Muscle of leg (tissue), 16 donors: ENCODE data around the gene F11. TPM values are rescaled to one million over a fixed set of nuclear protein-coding genes. Genes with fewer than 3 reads are reported as not detected.

Source experiments
- DNase-seq: peaks from one replicate; pipeline ENCODE4 v3.0.0; 2013
- H3K27ac ChIP-seq: one replicate; pipeline ENCODE4 v1.5.1; 2013; ENCODE audit warnings: mild to moderate bottlenecking, low read length, control low read depth
- H3K27me3 ChIP-seq: one replicate; pipeline ENCODE4 v1.6.1; 2013; ENCODE audit warnings: low read length; ENCODE audit not compliant: control insufficient read depth, insufficient read depth
- H3K36me3 ChIP-seq: one replicate; pipeline ENCODE4 v1.6.1; 2013; ENCODE audit warnings: low read length; ENCODE audit not compliant: control insufficient read depth, insufficient read depth
- H3K4me1 ChIP-seq: one replicate; pipeline ENCODE4 v1.6.1; 2013; ENCODE audit warnings: low read length; ENCODE audit not compliant: control insufficient read depth, insufficient read depth
- H3K4me3 ChIP-seq: one replicate; pipeline ENCODE4 v1.5.1; 2013; ENCODE audit warnings: low read length, control low read depth
- H3K9me3 ChIP-seq: replicated peaks from 2 replicates; pipeline ENCODE4 v1.6.1; 2013; ENCODE audit warnings: low read depth, low read length; ENCODE audit not compliant: control insufficient read depth
- WGBS: methylation state at CpG from one replicate; pipeline ENCODE4 v1.1.5; 2013; ENCODE audit warnings: missing lambda C conversion rate; ENCODE audit not compliant: insufficient coverage; 5-methylcytosine and 5-hydroxymethylcytosine counted together
- long read RNA-seq, 11 donors: transcript quantifications; one replicate each; lab custom pipeline, GENCODE V29; 2026
- polyA plus RNA-seq, 8 donors: library from polyadenylated mRNA; unstranded; fragments of 120-200 nt; gene quantifications; one replicate each; pipeline versions ENCODE4 v1.2.1 to v1.2.3, GENCODE V29; 2013; ENCODE audit warnings: inconsistent platforms in 1 of 8, low replicate concordance in 1 of 8; ENCODE audit not compliant: insufficient read length in 8 of 8, insufficient read depth in 1 of 8
- total RNA-seq: library from RNA; stranded (reverse); fragments of 120-200 nt; gene quantifications from one replicate; pipeline ENCODE4 v1.2.4, GENCODE V29; 2013

F11 gene
- total RNA-seq (not detected), polyA plus RNA-seq (under 1 TPM in 2 of 8 donors, not detected in 6; 0.20 to 0.41 TPM)
- long read RNA-seq, donor 1, result 0 reads
- long read RNA-seq, donor 2, result 0 reads
- long read RNA-seq, donor 3, result 0 reads
- long read RNA-seq, donor 4, result 0 reads
- long read RNA-seq, donor 5, result 0 reads
- long read RNA-seq, donor 6, result 0 reads
- long read RNA-seq, donor 7, result 0 reads
- long read RNA-seq, donor 8, result 0 reads
- long read RNA-seq, donor 9, result 0 reads
- long read RNA-seq, donor 10, result 0 reads
- long read RNA-seq, donor 11, result 0 reads

DNA sequence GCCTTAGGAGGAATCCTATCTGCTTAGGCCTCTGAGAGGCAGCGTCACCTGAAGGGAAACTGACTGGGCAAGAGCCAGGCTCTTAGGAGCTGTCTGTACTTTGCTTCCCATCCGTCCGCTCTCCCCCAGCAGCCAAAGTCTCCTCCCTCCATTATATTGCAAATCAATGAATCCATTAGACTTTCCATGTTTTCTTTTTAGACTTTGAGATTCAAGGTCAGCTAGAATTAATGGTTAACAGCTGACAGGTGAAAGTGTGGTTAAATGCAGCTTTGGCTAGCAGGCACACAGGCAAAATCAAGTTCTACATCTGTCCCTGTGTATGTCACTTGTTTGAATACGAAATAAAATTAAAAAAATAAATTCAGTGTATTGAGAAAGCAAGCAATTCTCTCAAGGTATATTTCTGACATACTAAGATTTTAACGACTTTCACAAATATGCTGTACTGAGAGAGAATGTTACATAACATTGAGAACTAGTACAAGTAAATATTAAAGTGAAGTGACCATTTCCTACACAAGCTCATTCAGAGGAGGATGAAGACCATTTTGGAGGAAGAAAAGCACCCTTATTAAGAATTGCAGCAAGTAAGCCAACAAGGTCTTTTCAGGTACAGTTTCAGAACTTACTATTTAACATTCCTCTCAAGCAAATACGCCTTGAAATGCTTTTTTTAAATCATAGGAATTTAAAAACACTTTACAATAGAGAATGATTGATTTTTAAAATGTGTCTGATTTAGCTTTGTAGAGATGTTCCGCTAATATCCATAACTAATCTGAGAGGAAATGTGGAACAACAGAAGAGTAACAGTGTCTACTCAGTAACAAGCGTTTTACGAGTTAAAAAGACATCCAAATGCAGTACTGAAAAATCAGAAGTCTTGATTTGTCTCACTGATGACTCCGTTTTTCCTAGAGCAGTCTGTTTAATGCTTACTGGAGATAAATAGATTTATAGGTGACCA is at the start of gene F11:
TSS of gene F11 (plus strand) at position 507 of the 970 bp plus-strand sequence. CDS start 948 bp downstream, outside the sequence.
- H3K27me3 ChIP-seq, result no peaks in the 10 kb centered on the region
- H3K9me3 ChIP-seq, result no peaks in the 10 kb centered on the region
- no peak within 1 kb of the TSS for H3K27ac ChIP-seq
- WGBS, result 67% methylated on average over 3 of the region's 10 CpGs
- DNase-seq, result peak; percentile 2
- H3K36me3 ChIP-seq, result no peaks in the 10 kb centered on the region
- H3K4me1 ChIP-seq, result no peaks in the 10 kb centered on the region
- H3K4me3 ChIP-seq, result no peak within 1 kb of the TSS

DNA sequence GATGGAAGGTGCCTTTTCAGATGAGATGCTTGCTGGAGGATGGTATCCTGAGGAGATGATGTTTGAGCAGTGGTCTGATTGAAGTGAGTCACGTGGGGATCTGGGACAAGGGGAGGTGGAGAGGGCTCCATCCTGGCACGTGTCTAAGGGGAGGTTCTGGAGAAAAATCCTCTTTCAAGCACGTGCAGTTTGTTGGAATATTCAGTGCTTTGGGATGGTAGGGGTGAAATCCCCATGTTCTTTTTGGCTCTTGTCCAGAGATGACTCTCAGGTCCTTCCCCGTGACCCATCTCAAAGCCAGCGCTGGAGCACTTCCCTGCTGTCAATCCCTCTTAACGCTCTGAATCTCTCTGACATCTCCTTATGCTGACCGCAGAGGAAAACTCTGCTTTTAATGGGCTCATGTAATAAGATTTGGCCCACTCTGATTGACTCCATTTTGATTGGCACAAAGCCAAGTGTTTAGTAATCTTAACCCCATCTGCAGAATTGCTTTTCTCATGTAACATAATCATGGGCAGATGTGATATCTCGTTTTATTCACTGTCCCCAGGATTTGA is 49.4 kb upstream of the F11 start:
- 45% methylated on average over 5 of the region's 8 CpGs for WGBS
- Histone ChIP-seq H3K27me3 (no peaks in the 10 kb centered on the region), H3K4me3 (no peak overlapping the region), H3K4me1 (no peaks in the 10 kb centered on the region), H3K27ac (no peak overlapping the region), H3K9me3 (no peaks in the 10 kb centered on the region), H3K36me3 (no peaks in the 10 kb centered on the region)
- peak; percentile 34 for DNase-seq

DNA sequence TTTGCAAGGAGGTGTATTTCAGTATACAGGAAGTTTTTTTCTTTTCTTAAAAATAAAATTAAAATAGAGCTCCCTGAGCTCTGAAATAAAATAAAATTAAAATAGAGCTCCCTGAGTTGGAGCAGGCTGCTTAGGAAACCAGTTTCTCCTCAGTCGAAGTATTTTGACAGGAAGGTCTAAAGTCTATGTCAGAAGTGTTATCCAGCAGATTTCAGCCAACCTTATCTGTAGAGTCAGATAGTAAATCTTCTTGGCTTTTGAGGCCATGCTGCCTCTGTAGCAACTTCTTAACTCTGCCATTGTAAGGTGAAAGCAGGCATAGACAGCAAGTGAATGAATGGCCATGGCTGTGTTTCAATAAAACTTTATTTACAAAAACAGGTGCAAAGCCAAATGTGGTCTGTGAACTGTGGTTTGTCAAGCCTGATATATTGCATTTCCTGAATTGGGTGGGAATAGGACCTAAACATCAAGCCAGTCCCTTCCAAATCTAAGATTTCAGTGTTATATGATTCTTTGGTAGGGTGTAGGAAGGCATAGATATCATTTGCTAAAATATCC is 48.2 kb upstream of the F11 start:
- no peaks in the 10 kb centered on the region for H3K9me3 ChIP-seq
- no peak overlapping the region for H3K4me3 ChIP-seq
- no CpG with 5 or more reads among the region's 1 CpG for WGBS
- H3K27ac ChIP-seq, result no peak overlapping the region
- H3K36me3 ChIP-seq, result no peaks in the 10 kb centered on the region
- no peaks in the 10 kb centered on the region for H3K27me3 ChIP-seq
- no peaks in the 10 kb centered on the region for H3K4me1 ChIP-seq
- DNase-seq, result no peak

DNA sequence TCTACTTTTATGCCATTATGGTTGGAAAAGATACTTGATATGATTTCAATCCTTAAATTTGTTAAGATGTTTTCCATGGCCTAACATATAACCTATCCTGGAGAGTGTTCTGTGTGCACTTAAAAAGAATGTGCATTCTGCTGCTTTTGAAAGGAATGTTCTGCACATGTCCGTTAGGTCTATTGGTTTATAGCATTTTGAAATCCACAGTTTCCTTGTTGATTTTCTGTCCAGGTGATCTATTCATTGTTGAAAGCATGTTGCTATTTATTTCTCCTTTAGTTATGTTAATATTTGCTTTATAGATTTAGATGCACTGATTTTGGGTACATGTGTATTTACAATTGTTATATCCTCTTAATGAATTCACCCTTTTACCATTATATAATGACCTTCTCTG is 44.4 kb upstream of the F11 start:
- no peak for DNase-seq
- no peaks in the 10 kb centered on the region for H3K27me3 ChIP-seq
- no peaks in the 10 kb centered on the region for H3K36me3 ChIP-seq
- H3K4me1 ChIP-seq, result no peaks in the 10 kb centered on the region
- H3K9me3 ChIP-seq, result peaks cover 5% of the 10 kb centered on the region
- no CpG with 5 or more reads among the region's 1 CpG for WGBS
- no peak overlapping the region for H3K4me3 ChIP-seq
- no peak overlapping the region for H3K27ac ChIP-seq

DNA sequence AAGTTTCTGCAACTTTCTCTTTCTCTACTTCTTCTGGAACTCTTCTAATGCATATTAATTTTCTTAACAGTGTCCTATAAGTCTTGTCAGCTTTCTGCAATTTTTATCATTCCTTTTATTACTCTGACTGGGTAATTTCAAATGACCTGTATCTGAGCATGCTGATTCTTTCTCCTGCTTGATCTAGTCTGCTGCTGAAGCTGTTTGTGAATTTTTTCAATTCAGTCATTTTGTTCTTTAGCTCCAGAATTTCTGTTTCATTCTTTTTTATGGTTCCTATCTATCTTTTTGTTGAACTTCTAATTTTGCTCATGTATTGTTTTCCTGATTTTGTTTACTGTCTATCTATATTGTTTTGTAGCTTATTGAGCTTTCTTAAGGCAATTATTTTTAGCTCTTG is 40.1 kb upstream of the F11 start:
- no peak for DNase-seq

DNA sequence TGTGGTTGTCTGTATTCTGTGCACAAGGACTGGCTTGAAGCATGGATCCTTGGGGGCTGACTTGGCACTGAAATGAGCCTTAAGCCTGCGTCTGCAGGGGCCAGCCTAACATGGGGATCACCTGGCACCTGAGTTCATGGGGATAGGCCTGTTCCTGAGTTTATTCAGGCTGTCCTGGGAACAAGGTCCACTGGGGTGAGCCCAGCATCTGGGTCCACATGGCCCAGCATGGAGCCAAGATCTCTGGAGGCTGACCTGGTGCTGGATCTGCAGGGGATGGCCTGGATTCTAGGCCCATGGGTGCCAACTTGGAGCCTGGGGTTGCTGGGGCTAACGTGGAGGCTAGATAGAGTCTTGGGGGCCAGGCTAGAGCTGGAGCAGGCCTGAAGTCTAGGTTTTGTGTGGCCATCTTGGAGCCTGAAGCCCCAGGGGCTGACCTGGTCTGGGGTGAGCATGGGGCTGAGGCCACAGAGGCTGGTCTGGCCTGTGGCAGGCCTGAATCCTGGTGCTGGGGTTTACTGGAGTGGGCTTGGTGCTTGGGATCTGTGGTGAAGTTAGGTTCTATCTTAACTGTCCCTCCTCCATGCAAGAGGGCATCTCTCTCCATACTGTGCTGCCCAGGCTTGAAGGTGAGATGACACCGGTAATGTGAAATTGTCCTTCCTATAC is 39.3 kb upstream of the F11 start:
- H3K4me1 ChIP-seq, result no peaks in the 10 kb centered on the region
- peaks cover 5% of the 10 kb centered on the region for H3K9me3 ChIP-seq
- H3K36me3 ChIP-seq, result no peaks in the 10 kb centered on the region
- 86% methylated on average over 2 of the region's 3 CpGs for WGBS
- H3K27me3 ChIP-seq, result no peaks in the 10 kb centered on the region
- DNase-seq, result no peak
- H3K4me3 ChIP-seq, result no peak overlapping the region
- H3K27ac ChIP-seq, result no peak overlapping the region

More for the DNA sequence above, 40.1 kb upstream of the F11 start:
- Histone ChIP-seq H3K4me1 (no peaks in the 10 kb centered on the region), H3K27ac (no peak overlapping the region), H3K27me3 (no peaks in the 10 kb centered on the region), H3K36me3 (no peaks in the 10 kb centered on the region), H3K9me3 (peaks cover 5% of the 10 kb centered on the region), H3K4me3 (no peak overlapping the region)

DNA sequence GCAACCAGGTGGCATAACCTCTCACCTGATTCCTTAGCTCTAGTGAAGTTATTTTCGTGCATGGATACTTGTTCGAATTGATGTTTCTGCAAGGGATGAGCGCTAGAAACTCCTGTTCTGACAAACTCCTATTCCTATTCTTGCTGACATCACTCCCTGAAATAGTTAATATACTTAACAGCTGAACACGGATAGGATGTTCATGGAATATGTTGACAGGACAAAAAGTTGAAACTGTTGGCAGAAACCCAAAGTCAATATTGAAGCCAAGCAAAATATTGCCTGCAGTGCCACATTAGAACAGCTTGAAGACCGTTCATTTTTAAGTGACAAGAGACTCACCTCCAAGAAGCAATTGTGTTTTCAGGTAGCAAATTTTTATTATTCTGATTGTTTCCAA is 38.8 kb upstream of the F11 start, which contains the start of gene KLKB1:
TSS of gene KLKB1 (plus strand) at position 287 of the 400 bp plus-strand sequence. CDS start 689 bp downstream, outside the sequence.
- Histone ChIP-seq H3K4me1 (no peaks in the 10 kb centered on the region), H3K36me3 (no peaks in the 10 kb centered on the region), H3K4me3 (no peak within 1 kb of the TSS), H3K27ac (no peak within 1 kb of the TSS), H3K9me3 (peaks cover 5% of the 10 kb centered on the region), H3K27me3 (no peaks in the 10 kb centered on the region)
- peak; percentile 42 for DNase-seq
- WGBS, result no CpG with 5 or more reads among the region's 5 CpGs

DNA sequence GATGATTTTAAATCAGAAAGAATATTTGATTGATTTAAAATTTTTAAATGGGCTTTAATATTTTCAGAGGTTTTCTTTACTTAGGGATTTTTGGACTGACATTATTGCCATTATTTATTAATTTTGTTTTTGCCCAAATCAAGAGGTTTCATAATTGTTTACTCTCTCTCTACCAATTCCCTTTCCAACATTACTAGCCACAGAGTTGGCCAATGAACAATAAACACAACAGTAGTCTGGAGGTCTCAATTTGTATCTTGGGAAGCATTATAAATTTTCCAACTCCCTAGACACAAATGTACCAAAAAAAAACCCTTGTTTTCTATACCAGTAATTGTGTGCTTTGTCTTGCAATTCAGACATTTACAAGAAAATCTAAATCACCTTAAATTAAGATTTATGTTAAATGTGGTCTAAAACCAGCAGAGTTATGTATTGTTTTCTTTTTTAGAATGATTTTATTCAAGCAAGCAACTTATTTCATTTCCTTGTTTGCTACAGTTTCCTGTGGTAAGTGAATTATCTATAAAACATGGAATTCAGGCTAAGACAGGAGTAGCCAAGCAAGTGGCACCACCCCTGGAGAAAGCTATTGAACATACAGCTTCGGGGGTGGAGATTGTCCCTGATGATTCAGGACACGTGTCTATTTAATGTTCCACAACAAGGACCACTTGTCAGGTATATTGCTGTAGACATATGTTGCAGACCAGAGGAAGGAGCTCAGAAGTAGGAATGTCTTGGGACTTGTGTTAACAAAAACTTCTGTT is 38.1 kb upstream of the F11 start:
- H3K27me3 ChIP-seq, result no peaks in the 10 kb centered on the region
- no CpG with 5 or more reads among the region's 2 CpGs for WGBS
- H3K4me3 ChIP-seq, result no peak overlapping the region
- no peaks in the 10 kb centered on the region for H3K4me1 ChIP-seq
- no peaks in the 10 kb centered on the region for H3K36me3 ChIP-seq
- no peak for DNase-seq
- peaks cover 5% of the 10 kb centered on the region for H3K9me3 ChIP-seq
- no peak overlapping the region for H3K27ac ChIP-seq

DNA sequence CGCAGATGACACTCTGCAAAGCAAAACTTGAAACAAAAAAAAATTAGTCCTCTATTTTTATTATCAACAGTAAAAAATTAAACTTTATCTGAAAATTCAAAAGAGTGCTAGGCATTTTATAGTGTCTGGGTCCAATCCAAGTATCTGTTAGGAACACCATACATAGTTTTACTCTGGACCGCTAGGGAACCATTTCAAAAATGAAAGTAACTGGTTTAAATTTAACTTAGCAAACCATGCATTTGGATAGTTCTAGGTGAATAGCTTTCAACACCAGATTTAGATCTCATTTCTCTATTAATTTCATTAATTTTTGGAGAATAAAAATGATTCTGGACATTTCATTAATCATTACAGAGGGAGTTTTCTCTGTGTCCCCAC is 37.5 kb upstream of the F11 start:
- Histone ChIP-seq H3K27ac (no peak overlapping the region), H3K4me1 (no peaks in the 10 kb centered on the region), H3K4me3 (no peak overlapping the region), H3K27me3 (no peaks in the 10 kb centered on the region), H3K36me3 (no peaks in the 10 kb centered on the region), H3K9me3 (peaks cover 5% of the 10 kb centered on the region)
- no CpG with 5 or more reads among the region's 2 CpGs for WGBS
- peak; percentile 46 for DNase-seq
